Epidermal melanocyte (primary cell): ENCODE measurements around the gene MTSS2.

ENCODE experiments used
- DNase-seq: peaks from one replicate; pipeline ENCODE4 v3.0.0; 2011; ENCODE audit warnings: low spot score; ENCODE audit not compliant: insufficient read length

MTSS2 gene

GRCh38 chr16:70700101-70701020, 14.5 kb upstream of the MTSS2 start:
- DNase-seq = no peak

DNA sequence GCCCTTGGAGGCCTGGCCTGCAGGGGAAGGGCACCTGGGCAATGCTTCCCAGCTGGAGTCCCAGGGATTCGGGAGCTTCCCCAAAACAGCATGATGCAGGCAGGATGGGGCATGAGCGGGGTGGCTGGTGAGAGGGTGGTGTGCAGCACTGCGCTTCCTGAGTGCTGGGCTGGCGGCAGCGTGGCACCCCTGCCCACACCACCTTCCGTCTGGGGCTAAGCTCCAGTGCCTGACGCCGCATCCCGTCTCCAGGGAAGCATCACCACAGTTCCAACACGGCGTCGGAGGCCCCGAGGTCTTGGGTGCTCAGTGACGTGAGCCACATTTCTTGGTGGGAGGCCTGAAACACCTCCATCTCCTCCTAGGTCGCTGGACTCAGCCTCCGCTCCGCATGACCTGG, 13.8 kb upstream of the MTSS2 start:
- DNase-seq = no peak

- no peak for DNase-seq
These were observed 13.0 kb upstream of the MTSS2 start for GRCh38 chr16:70698901-70699300.

GRCh38 chr16:70697594-70698170, 11.8 kb upstream of the MTSS2 start:
- no peak for DNase-seq

- DNase-seq = no peak
These were observed 11.2 kb upstream of the MTSS2 start for GRCh38 chr16:70696952-70697593.

- DNase-seq = no peak
These were observed 10.5 kb upstream of the MTSS2 start for GRCh38 chr16:70696355-70696754.

DNA sequence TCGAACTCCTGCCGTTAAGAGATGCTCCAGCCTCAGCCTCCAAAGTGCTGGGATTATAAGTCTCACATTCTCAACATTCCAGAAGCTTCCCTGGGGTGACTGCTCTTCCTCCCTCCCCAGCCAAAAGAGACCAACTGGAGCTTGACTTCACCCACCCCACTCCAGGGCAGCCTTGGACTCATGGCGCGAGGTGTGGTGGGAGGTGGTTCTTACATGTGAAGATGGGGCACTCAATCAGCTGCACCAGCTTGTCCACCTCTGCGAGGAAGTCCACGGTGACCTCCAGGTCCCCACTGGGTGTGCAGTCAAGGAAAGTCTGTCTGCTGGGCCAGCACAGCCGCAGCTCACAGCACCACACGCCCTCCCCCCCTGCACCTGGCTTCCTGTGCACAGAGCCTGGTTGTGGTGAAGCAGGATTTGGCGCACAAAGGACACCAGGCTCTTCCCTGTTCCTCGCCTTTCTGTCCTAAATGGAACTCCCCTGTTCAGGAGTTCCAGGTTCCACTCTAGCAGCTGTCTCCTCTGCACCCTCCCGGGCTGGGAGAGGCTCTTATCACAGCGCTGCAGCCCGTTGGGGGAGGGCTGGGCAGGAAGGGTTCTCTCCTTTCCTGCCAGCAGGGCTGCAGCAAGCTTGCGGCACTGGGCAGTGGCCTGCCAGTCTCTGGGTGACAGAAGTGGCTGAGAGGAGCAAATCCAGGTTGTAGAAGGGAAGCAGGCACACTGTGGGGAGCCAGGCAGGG, 9.6 kb upstream of the MTSS2 start:
- no peak for DNase-seq

DNA sequence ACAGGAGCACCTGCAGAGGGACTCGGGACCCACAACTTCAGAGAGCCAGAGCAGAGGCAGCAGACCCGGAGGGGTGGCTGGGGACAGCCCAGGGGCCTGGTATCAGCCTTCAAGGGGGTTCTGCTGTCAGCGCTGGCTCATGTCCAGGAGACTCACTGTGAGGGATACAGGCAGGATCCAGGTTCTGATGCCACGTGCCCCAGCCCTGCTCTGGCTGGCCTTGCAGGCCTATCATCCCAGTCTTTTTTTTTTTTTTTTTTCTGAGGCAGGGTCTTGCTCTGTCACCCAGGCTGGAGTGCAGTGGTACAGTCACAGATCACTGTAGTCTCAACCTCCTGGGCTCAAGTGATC, 9.0 kb upstream of the MTSS2 start:
- DNase-seq = no peak

- peak; percentile 72 for DNase-seq
These were observed 8.4 kb upstream of the MTSS2 start for GRCh38 chr16:70694088-70694867.

- no peak for DNase-seq
These were observed 7.2 kb upstream of the MTSS2 start for GRCh38 chr16:70692873-70693671.

DNA sequence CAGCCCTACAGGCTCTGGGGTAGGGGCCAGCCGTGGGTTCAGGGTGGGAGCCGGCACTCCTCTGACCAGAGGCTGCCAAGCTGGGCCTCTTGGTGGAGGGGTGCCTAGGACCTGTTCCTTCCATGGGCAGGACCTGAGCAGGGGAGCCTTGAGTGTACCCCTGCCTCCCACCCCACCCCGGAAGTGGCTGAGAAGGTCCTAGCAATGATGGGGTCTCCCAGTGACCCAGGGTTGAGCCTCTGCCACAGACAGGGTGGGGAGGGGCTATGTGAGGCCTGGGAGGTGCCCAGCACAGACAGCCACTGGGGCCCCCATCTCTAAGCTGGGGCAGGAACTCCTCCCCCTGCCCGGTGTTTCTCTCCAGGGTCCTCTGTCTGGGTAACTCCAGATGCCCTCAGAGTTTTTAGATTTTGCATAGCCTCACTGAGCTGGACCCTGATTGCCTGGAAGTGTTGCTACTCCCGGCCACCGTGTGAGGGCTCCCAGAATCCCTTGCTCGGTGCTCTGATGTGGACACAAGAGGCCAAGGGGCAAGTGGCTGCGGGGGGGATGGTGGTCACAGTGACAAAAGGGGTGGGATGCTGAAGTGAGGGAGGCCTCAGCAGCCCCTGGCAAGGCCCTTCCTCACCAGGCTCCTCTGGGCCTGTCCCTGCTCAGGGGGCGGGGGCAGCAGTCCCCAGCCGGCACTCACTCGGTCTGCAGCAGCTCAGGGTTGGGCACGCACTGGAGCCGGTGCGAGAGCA, 6.4 kb upstream of the MTSS2 start:
- no peak for DNase-seq

DNA sequence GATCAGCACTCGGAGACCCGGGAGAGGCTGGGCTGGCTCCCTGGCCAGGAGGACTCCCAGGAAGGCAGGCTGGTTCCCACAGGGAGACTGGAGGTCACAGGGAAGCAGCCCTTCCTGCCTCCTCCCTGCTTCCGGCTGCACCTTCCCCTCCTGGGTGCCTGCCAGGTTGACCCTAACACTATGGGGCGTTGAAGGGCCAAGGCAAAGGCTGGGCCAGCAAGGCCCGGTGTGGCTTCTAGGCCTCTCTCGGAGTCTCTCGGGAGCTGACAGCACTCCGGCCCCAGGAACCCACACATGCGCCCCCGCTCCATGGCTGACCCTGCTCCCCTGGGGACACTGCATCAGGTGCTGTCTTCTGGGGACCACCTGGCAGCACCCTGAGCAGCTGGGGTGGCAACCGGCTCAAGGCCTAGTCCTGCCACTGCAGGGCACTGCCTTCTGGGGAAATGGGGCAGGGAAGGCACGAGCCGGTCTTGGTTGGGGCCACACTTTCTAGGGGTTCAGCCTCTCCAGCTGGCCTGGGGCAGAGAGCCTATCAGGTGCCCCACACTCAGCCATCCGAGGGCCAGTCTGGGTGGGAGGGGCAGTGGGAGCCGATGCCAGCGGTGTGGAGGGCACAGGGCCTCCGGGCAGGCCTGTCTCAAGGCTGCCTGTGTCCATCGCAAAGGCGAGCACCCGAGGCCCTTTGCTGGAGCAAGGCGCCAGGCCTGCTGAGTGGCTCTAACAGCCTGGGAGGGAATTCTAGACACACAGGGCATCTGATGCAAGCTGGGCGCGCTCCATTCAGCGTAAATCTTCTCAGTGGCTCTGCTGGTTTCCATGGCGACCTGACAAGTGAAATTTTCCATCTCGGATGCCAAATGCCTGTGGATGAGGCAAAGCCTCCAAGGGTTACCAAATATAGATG, 5.6 kb upstream of the MTSS2 start:
- peak; percentile 97 for DNase-seq

GRCh38 chr16:70689970-70690891, 4.4 kb upstream of the MTSS2 start:
- DNase-seq = no peak

DNA sequence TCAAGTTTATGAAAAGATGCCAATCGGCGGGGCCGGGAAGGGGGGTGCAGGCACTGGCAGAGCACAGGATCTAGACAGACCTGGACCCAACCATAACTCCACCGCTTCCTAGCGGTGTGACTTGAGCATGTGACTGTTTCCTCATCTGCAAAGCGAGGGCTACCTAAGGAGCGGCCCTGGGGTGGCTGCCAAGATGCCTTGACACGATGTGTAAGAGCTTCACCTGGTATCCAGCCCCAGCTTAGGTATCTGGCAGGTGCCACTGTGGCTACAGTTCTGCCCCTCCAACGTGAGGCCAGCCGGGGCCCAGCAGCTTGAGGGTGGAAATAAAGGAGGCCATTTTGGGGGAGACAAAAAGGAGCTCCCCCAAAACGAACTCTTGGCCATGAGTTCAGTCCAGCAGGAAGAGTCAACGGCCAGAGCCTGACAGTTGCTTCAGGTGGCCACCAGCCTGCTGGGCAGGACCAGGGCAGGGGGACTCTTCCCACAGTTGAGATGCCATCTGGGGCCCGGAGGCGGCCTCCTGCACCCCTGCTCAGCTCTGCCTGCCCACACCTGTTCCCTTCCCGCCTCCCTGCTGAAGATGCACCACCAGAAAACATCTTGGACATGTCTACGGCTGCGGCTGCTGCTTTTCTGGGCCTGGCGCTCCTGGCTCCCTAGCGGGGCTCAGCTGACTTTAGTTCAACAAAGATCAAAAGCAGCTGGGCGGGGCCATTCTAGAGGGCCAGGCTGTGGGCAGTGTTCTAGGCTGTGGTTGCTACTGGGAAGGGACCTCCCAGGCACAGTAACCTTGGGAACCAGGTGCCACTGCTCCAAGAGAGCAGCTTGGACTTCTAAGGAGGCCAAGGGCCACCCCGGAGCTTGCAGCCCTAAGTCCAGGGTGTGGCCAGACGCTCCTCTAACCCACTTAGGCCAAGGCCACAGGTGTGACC, 3.4 kb upstream of the MTSS2 start:
- no peak for DNase-seq

DNA sequence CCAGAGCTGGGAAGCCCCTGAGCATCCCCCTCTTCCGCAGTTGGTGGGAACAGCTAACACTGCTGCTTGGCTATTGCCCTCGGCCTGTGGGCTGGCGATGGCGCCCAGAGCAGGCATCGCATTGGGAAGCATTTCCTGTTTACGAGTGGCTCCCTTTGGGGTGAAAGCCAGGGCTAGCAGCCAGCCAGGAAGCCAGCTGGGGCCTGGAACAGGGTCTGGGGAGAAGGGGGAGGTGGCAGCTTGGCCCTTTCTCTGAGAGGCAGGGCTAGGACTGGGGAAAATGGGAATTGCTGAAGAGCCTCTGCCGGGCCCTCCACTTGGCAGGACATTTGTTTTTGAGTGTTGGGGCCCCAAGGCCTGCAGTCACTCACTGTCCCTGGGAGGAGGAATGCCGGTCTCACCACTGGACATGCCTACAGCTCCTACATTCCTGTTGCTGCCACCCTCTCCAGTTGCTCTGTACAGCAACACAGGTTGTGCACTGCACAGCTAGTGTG, 2.4 kb upstream of the MTSS2 start:
- peak; percentile 78 for DNase-seq

DNA sequence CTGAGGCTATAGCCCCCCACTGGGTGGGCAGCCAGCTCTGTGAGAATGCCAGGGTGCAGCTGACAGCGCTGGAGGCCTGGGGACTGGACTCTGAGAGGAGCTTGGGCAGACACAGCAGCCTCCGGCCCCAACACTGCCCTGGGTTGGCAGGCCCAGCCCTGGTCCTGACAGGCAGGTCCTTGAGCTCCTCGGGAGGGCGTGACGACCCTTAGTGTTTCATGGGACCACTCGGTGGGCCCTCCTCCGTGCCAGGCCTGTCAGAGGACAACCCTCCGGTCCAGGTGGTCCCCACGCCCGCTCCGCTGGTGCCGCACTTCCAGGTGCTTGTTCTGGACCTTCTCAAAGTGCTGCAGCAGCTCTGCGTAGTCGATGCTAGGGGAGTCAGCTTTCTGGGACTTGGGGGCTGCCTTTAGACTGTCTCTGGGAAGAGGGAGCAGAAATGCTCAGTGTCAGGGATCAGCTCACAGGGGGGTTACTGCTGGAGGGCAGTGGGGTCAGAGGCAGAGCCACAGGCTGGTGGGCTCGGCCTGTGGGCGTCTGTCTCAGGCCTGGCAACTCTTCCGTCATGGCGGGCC, 1.9 kb upstream of the MTSS2 start:
- DNase-seq = no peak
